DMS114 treated with DMSO at 0.1 percent for 48 hours (cell line): ENCODE measurements around the gene ADGRL3.

Experiments used
- DNase-seq: peaks from one replicate; lab custom pipeline; 2025; ENCODE audit not compliant: unreplicated experiment; lab: John Stamatoyannopoulos, UW

ADGRL3 gene

GRCh38 chr4:61200187-61200915 lies at the start of gene ADGRL3:
ADGRL3 (plus strand) TSS chr4:61200326.
- DNase-seq, result no peak

- DNase-seq, result no peak
These were observed 47.7 kb upstream of the ADGRL3 start for GRCh38 chr4:61152433-61152832.

- DNase-seq, result no peak
These were observed 39.6 kb upstream of the ADGRL3 start for GRCh38 chr4:61160478-61160877.

- no peak for DNase-seq
These were observed 38.0 kb upstream of the ADGRL3 start for GRCh38 chr4:61162116-61162515.

- DNase-seq, result no peak
These were observed 26.3 kb upstream of the ADGRL3 start for GRCh38 chr4:61173799-61174198.

GRCh38 chr4:61175495-61175894 lies 24.6 kb upstream of the ADGRL3 start:
- DNase-seq, result no peak

- DNase-seq, result no peak
These were observed 22.8 kb upstream of the ADGRL3 start for GRCh38 chr4:61177367-61177766.

- no peak for DNase-seq
These were observed 19.7 kb upstream of the ADGRL3 start for GRCh38 chr4:61180405-61180804.

GRCh38 chr4:61182915-61183314 lies 17.2 kb upstream of the ADGRL3 start:
- no peak for DNase-seq

GRCh38 chr4:61185288-61185687 lies 14.8 kb upstream of the ADGRL3 start:
- DNase-seq, result no peak

- DNase-seq, result no peak
These were observed 7.7 kb upstream of the ADGRL3 start for GRCh38 chr4:61192392-61192791.

GRCh38 chr4:61193863-61194262 lies 6.3 kb upstream of the ADGRL3 start:
- no peak for DNase-seq

GRCh38 chr4:61194571-61194970 lies 5.6 kb upstream of the ADGRL3 start:
- DNase-seq, result no peak

- DNase-seq, result no peak
These were observed 5.0 kb upstream of the ADGRL3 start for GRCh38 chr4:61195101-61195500.

GRCh38 chr4:61198686-61199085 lies 1.4 kb upstream of the ADGRL3 start:
- DNase-seq, result no peak

GRCh38 chr4:61199873-61200186 lies 296 bp upstream of the ADGRL3 start:
- DNase-seq, result no peak

- no peak for DNase-seq
These were observed 895 bp downstream of the ADGRL3 start for GRCh38 chr4:61200916-61201526.

- DNase-seq, result no peak
These were observed 1.4 kb downstream of the ADGRL3 start for GRCh38 chr4:61201561-61201960.

GRCh38 chr4:61201961-61202637 lies 2.0 kb downstream of the ADGRL3 start:
- DNase-seq, result no peak

- no peak for DNase-seq
These were observed 2.7 kb downstream of the ADGRL3 start for GRCh38 chr4:61202638-61203435.

- DNase-seq, result no peak
These were observed 3.3 kb downstream of the ADGRL3 start for GRCh38 chr4:61203436-61203790.
